Measurements from ENCODE around the gene NFIB. TPM values are rescaled to one million over a fixed set of nuclear protein-coding genes. Genes with fewer than 3 reads are reported as not detected.
A peak's percentile ranks its signal among the peaks of the same experiment; 100 is the strongest.

Gene NFIB
- polyA plus RNA-seq, 4 donors: 17.7 to 53.9 (median 26.4) TPM

GRCh38 chr9:14164908-14165307 lies 149.0 kb downstream of the NFIB start:
- no peak for DNase-seq (ENCODE audit: low read depth in 4 of 4, low spot score in 3 of 4)

- DNase-seq (ENCODE audit: low read depth in 4 of 4, low spot score in 3 of 4): no peak
These were observed 154.3 kb downstream of the NFIB start for GRCh38 chr9:14159440-14160216.

GRCh38 chr9:14158916-14159315 lies 155.0 kb downstream of the NFIB start:
- no peak for DNase-seq (ENCODE audit: low read depth in 4 of 4, low spot score in 3 of 4)

- no peak for DNase-seq (ENCODE audit: low read depth in 4 of 4, low spot score in 3 of 4)
These were observed 155.7 kb downstream of the NFIB start for GRCh38 chr9:14158136-14158813.

- DNase-seq (ENCODE audit: low read depth in 4 of 4, low spot score in 3 of 4): no peak
These were observed 156.8 kb downstream of the NFIB start for GRCh38 chr9:14157191-14157590.

GRCh38 chr9:14156046-14156445 lies 157.9 kb downstream of the NFIB start:
- DNase-seq (ENCODE audit: low read depth in 4 of 4, low spot score in 3 of 4): no peak

GRCh38 chr9:14155237-14155636 lies 158.7 kb downstream of the NFIB start:
- no peak for DNase-seq (ENCODE audit: low read depth in 4 of 4, low spot score in 3 of 4)

- peak; percentile 21 to 41 (median 28) for DNase-seq (ENCODE audit: low read depth in 4 of 4, low spot score in 3 of 4)
These were observed 160.6 kb downstream of the NFIB start for GRCh38 chr9:14153310-14153720.

- no peak for DNase-seq (ENCODE audit: low read depth in 4 of 4, low spot score in 3 of 4)
These were observed 162.5 kb downstream of the NFIB start for GRCh38 chr9:14151451-14151850.

GRCh38 chr9:14148501-14149103 lies 165.3 kb downstream of the NFIB start:
- DNase-seq (ENCODE audit: low read depth in 4 of 4, low spot score in 3 of 4): no peak

- no peak for DNase-seq (ENCODE audit: low read depth in 4 of 4, low spot score in 3 of 4)
These were observed 166.2 kb downstream of the NFIB start for GRCh38 chr9:14147738-14148137.

GRCh38 chr9:14146201-14146874 lies 167.6 kb downstream of the NFIB start:
- no peak for DNase-seq (ENCODE audit: low read depth in 4 of 4, low spot score in 3 of 4)

- no peak for DNase-seq (ENCODE audit: low read depth in 4 of 4, low spot score in 3 of 4)
These were observed 169.7 kb downstream of the NFIB start for GRCh38 chr9:14144215-14144614.

GRCh38 chr9:14141699-14142098 lies 172.2 kb downstream of the NFIB start:
- no peak for DNase-seq (ENCODE audit: low read depth in 4 of 4, low spot score in 3 of 4)

- DNase-seq (ENCODE audit: low read depth in 4 of 4, low spot score in 3 of 4): no peak
These were observed 173.7 kb downstream of the NFIB start for GRCh38 chr9:14140096-14140697.

- DNase-seq (ENCODE audit: low read depth in 4 of 4, low spot score in 3 of 4): no peak
These were observed 174.7 kb downstream of the NFIB start for GRCh38 chr9:14139287-14139686.

GRCh38 chr9:14136646-14137370 lies 177.1 kb downstream of the NFIB start:
- no peak for DNase-seq (ENCODE audit: low read depth in 4 of 4, low spot score in 3 of 4)

- DNase-seq (ENCODE audit: low read depth in 4 of 4, low spot score in 3 of 4): no peak
These were observed 177.8 kb downstream of the NFIB start for GRCh38 chr9:14136047-14136635.

GRCh38 chr9:14135421-14135820 lies 178.5 kb downstream of the NFIB start:
- no peak for DNase-seq (ENCODE audit: low read depth in 4 of 4, low spot score in 3 of 4)

GRCh38 chr9:14133394-14133793 lies 180.5 kb downstream of the NFIB start:
- DNase-seq (ENCODE audit: low read depth in 4 of 4, low spot score in 3 of 4): no peak
